Adrenal gland (tissue), 12 donors: ENCODE measurements around the gene GPR31. TPM values are rescaled to one million over a fixed set of nuclear protein-coding genes. Genes with fewer than 3 reads are reported as not detected.

Source experiments
- DNase-seq, 7 donors: peaks; one replicate each; pipeline ENCODE4 v3.0.0-alpha.2; 2019 to 2020
- H3K27ac ChIP-seq, 5 donors: fragments of 200-600 bp; sonication (generic) in 4 of 5; 1 replicate in 3 of 5; 2 replicates in 2 of 5; pipeline versions ENCODE4 v1.5.1 to v1.8.0; 2016 to 2020; ENCODE audit warnings: mild to moderate bottlenecking in 1 of 5
- H3K27me3 ChIP-seq: fragments of 200-600 bp; 2 replicates; pipeline ENCODE4 v1.8.0; 2021
- H3K36me3 ChIP-seq, 2 donors: fragments of 200-600 bp; replicated peaks in 1 of 2; 1 replicate in 1 of 2; 2 replicates in 1 of 2; pipeline versions ENCODE4 v1.5.1 to v1.8.0; 2018 to 2022
- H3K4me1 ChIP-seq, 2 donors: fragments of 200-600 bp; replicated peaks in 1 of 2; 1 replicate in 1 of 2; 2 replicates in 1 of 2; pipeline versions ENCODE4 v1.5.1 to v1.8.0; 2018 to 2021
- H3K4me3 ChIP-seq, 4 donors: fragments of 200-600 bp; sonication (generic) in 3 of 4; one replicate each; pipeline ENCODE4 v1.5.1; 2016 to 2018
- H3K9me3 ChIP-seq, 3 donors: fragments of 200-600 bp; sonication (generic) in 1 of 3; replicated peaks in 1 of 3; 1 replicate in 2 of 3; 2 replicates in 1 of 3; pipeline versions ENCODE4 v1.5.1 to v1.8.0; 2016 to 2021
- CTCF ChIP-seq, 6 experiments: fragments of 450-650 bp in 4 of 6; fragments of 200-600 bp in 2 of 6; sonication (generic) in 1 of 6; IDR thresholded peaks; 1 replicate in 5 of 6; 2 replicates in 1 of 6; pipeline versions ENCODE4 v1.5.1 to v1.8.0; 2016 to 2021; ENCODE audit warnings: antibody characterized with exemption in 6 of 6, mild to moderate bottlenecking in 2 of 6, moderate library complexity in 1 of 6
- POLR2A ChIP-seq, 2 donors: fragments of 450-650 bp; IDR thresholded peaks; one replicate each; pipeline ENCODE4 v1.6.1; 2017; ENCODE audit warnings: antibody characterized with exemption in 2 of 2, mild to moderate bottlenecking in 2 of 2, moderate library complexity in 1 of 2
- WGBS, 4 donors: extraction: QIAGEN DNeasy Blood & Tissue Kit in 2 of 4; methylation state at CpG; one replicate each; pipeline versions ENCODE4 v1.1.5 to v1.1.7; 2013 to 2017; 5-methylcytosine and 5-hydroxymethylcytosine counted together
- intact Hi-C, 2 donors: fragments of 100-400 bp; cut with DNase I; formaldehyde crosslinking; loops; one replicate each; pipeline versions ENCODE4 v1.14.1 to v1.15.0; 2022 to 2023
- polyA plus RNA-seq, 3 donors: library from polyadenylated mRNA; stranded (reverse); fragments of 200-250 nt in 2 of 3; fragments of 350-450 nt in 1 of 3; fragmentation: Illumina TruSeq in 1 of 3; extraction: RNeasy Lipid Tissue Mini Kit (QIAGEN cat#74804) in 1 of 3; gene quantifications; one replicate each; pipeline ENCODE4 v1.2.3, GENCODE V29; 2013 to 2014
- total RNA-seq, 9 donors: library from RNA; depleted of rRNA in 4 of 9; stranded (reverse); fragments of >200 nt in 4 of 9; fragments of 120-200 nt in 1 of 9; fragmentation: NEBNext Ultra II Directional in 1 of 9; extraction: Animal tissue kit (Norgen Biotek cat#: 25700) in 1 of 9; gene quantifications; one replicate each; pipeline versions ENCODE4 v1.1.0 to v1.2.4, GENCODE V29; 2013 to 2023
- donor health status: healthy with polysubstance abuse.
- donor health status: Bipolar disorder and iron deficiency.
- donor health status: DM: yes; HTN: yes; CAD: no.
- donor health status: DM: no; HTN: no; CAD: no.
- donor health status: DM: no; HTN: no; CAD: no.
- donor health status: DM: yes; HTN: yes; CAD: no.

Gene GPR31
- total and polyA plus RNA-seq, 12 donors, result not detected

DNA sequence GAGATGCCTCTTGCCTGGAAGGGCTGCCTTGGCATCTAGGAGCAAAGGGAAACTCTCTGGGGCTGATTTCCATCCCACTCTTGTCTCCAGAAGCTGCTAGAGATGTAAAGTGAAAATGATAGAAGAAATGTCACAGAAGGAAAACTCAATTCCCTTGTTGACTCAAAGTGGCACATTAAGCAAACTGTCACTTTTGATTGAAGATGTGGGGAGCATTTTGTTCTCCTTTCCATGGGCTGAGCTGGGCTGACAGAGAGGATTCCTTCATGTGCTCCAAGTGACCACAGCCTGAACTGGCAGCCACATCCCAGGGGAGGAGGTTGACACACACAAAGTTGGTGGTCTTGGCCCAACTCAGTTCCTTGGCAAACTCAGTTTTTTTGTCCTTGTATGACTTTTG, 9.8 kb downstream of the GPR31 start:
- Histone ChIP-seq H3K27me3 (no peaks in the 10 kb centered on the region), H3K4me1 (no peaks in the 10 kb centered on the region), H3K9me3 (no peaks in the 10 kb centered on the region), H3K27ac (no peak overlapping the region), H3K36me3 (no peaks in the 10 kb centered on the region), H3K4me3 (no peak overlapping the region)
- intact Hi-C loops, result loop anchor here in 1 of 2 donors (5.0 to 10.0 kb wide), 2 partner anchors 153 to 366 kb away; partner anchors contain the start of gene CEP43
- TF ChIP-seq POLR2A (IDR thresholded peaks at IDR 0.05) (no peak), CTCF (IDR thresholded peaks at IDR 0.05) (no peak)
- DNase-seq, result no peak

- H3K27me3 ChIP-seq, result no peaks in the 10 kb centered on the region
- no peak for DNase-seq
- no peaks in the 10 kb centered on the region for H3K36me3 ChIP-seq
- peaks cover 0 to 2% of the 10 kb centered on the region in 2 donors for H3K4me1 ChIP-seq
- no peak overlapping the region for H3K4me3 ChIP-seq
- H3K27ac ChIP-seq, result no peak overlapping the region
- 43 to 53% (median 47%) methylated on average over 15 to 16 of the region's 16 CpGs for WGBS, 4 donors
- H3K9me3 ChIP-seq, result no peaks in the 10 kb centered on the region
- TF ChIP-seq CTCF (IDR thresholded peaks at IDR 0.05) (no peak), POLR2A (IDR thresholded peaks at IDR 0.05) (no peak)
- intact Hi-C loops, result loop anchor here in 1 of 2 donors (5.0 to 10.0 kb wide), 2 partner anchors 152 to 365 kb away; partner anchors contain the start of gene CEP43
Observed at GRCh38 chr6:167146977-167147376, 10.8 kb downstream of the GPR31 start.

- no peaks in the 10 kb centered on the region for H3K36me3 ChIP-seq
- H3K9me3 ChIP-seq, result no peaks in the 10 kb centered on the region
- H3K27me3 ChIP-seq, result no peaks in the 10 kb centered on the region
- intact Hi-C loops, result loop anchor here in 1 of 2 donors (5.0 to 10.0 kb wide), 2 partner anchors 151 to 364 kb away; partner anchors contain the start of gene CEP43
- H3K27ac ChIP-seq, result no peak overlapping the region
- no peak overlapping the region for H3K4me3 ChIP-seq
- WGBS, 4 donors, result 55 to 71% (median 67%) methylated on average over 15 of the region's 15 CpGs
- no peak for TF ChIP-seq POLR2A (IDR thresholded peaks at IDR 0.05)
- TF ChIP-seq CTCF (IDR thresholded peaks at IDR 0.05), result no peak
- peaks cover 0 to 3% of the 10 kb centered on the region in 2 donors for H3K4me1 ChIP-seq
- no peak for DNase-seq
Observed at GRCh38 chr6:167146135-167146534, 11.6 kb downstream of the GPR31 start.

DNA sequence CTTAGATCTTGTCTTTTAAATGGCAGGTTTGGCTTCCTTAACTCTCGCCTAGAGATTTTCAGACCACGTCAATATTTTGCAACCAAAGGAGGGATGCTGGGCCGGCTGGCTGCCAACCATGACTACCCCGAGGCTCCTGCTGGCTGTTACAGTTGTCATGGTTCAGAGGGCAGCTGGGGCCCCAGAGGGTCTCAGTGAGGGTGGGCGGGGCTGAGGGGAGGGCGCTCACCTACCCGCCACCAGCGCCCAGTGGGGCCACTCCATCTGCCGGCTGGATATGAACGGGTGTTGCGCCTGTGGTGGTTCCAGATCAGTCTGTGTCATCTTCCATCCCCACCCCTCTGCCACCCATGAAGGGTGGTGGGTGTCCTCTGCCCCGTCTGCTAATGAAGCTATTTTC, 12.3 kb downstream of the GPR31 start:
- Histone ChIP-seq H3K9me3 (no peaks in the 10 kb centered on the region), H3K27me3 (no peaks in the 10 kb centered on the region), H3K4me3 (no peak overlapping the region), H3K4me1 (peaks cover 0 to 3% of the 10 kb centered on the region in 2 donors), H3K27ac (no peak overlapping the region), H3K36me3 (no peaks in the 10 kb centered on the region)
- no peak for TF ChIP-seq POLR2A (IDR thresholded peaks at IDR 0.05)
- TF ChIP-seq CTCF (IDR thresholded peaks at IDR 0.05), result no peak
- DNase-seq, result no peak
- intact Hi-C loops, result loop anchor here in 1 of 2 donors (5.0 to 10.0 kb wide), 2 partner anchors 151 to 363 kb away; partner anchors contain the start of gene CEP43
- WGBS, 4 donors, result 79 to 88% (median 82%) methylated on average over 11 to 12 of the region's 12 CpGs
